ENCODE results near the gene NCK2. TPM values are rescaled to one million over a fixed set of nuclear protein-coding genes. Genes with fewer than 3 reads are reported as not detected.

NCK2 gene
- total and polyA plus RNA-seq, 2 of the 4 experiments (the other 2 are of a cell fraction) = 15.8 to 22.2 TPM

DNA sequence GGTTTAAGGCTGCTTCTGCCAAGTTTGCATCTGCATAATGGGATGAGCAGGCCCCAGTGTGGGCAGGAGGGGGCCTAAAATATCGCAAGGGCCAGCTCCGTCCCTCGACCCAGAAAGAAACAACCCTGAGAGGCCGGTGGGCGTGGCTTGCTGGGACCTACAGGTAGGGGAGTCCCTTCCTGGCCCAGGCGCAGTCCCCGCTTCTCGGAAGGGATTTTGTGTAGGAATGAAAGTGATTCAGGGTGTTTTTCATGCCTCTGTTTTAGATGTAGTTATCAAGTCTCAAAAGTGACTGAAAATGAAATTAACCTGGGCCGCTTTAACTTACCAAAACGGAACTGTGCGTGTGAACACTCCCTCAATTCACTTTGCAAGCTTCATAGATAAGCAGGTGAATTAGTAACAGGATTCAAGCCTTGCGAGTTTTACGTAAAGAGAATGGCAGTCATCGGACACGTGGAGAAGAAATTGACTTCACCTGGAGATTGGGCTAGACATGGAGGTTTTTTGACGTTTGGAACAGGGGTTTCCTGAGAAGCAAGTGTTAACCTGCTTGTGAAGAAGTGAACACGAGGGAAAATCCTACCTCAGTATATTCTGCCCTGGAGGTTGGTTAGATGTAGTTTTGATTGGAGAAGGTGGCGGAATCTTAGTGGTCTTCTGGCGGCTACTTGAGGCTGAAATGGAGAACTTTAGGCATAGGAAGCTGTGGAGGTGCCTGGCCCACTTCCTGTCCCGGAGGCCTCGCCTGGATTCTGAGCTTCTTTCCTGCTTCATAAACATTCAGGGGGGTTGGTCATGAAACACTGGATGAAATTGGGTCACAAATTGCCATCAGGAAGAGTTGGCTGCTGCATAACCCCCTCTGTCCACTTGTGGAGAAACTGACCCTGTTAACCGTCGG, 1.7 kb downstream of the NCK2 start:
- peaks cover 48 to 60% of the 10 kb centered on the region in 2 experiments for H3K79me1 ChIP-seq (ENCODE audit: low read depth in 1 of 2, low read length in 2 of 2)
- in situ Hi-C loops (cut with MboI; ENCODE audit: low sequenced_read_pairs) (no loop called here), intact Hi-C loops (cut with micrococcal nuclease) (loop anchor here (5.0 to 10.0 kb wide), 5 partner anchors 121 to 402 kb away; no protein-coding TSS in a partner anchor), dilution Hi-C loops (cut with HindIII; ENCODE audit: low sequenced_read_pairs, unreplicated experiment) (no loop called here)
- DNase-seq (no peak), ATAC-seq (ENCODE audit: low read depth) (no peak)
- H2BK15ac ChIP-seq (ENCODE audit: low read depth, low read length) = no peak overlapping the region
- no peak for TF ChIP-seq FOS (IDR thresholded peaks at IDR 0.05; ENCODE audit: low read depth, low read length)
- no peak for TF ChIP-seq NFE2L2 (IDR thresholded peaks at IDR 0.05; ENCODE audit: low read depth, low read length)
- TF ChIP-seq MAFK (IDR thresholded peaks at IDR 0.05; ENCODE audit: low read depth, low read length) = no peak
- TF ChIP-seq USF2 (IDR thresholded peaks at IDR 0.05; ENCODE audit: low read depth, low read length) = no peak
- no peak for TF ChIP-seq SMC3 (IDR thresholded peaks at IDR 0.05; ENCODE audit: low read depth, low read length)
- TF ChIP-seq CHD1 (IDR thresholded peaks at IDR 0.05; ENCODE audit: low read depth, low read length) = no peak
- no peak for TF ChIP-seq MXI1 (IDR thresholded peaks at IDR 0.05; ENCODE audit: borderline replicate concordance, low read depth, low read length)
- no peak for TF ChIP-seq MAZ (IDR thresholded peaks at IDR 0.05; ENCODE audit: borderline replicate concordance, low read depth, low read length)
- TF ChIP-seq, protein P1, sequence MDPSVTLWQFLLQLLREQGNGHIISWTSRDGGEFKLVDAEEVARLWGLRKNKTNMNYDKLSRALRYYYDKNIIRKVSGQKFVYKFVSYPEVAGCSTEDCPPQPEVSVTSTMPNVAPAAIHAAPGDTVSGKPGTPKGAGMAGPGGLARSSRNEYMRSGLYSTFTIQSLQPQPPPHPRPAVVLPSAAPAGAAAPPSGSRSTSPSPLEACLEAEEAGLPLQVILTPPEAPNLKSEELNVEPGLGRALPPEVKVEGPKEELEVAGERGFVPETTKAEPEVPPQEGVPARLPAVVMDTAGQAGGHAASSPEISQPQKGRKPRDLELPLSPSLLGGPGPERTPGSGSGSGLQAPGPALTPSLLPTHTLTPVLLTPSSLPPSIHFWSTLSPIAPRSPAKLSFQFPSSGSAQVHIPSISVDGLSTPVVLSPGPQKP (IDR thresholded peaks at IDR 0.05; ENCODE audit: borderline replicate concordance, low read depth, low read length) = no peak
- TF ChIP-seq POLR2A (IDR thresholded peaks at IDR 0.05; ENCODE audit: low read depth, low read length) = no peak
- no peak for TF ChIP-seq CEBPB (IDR thresholded peaks at IDR 0.05; ENCODE audit: low read depth, low read length)
- no peak for TF ChIP-seq RCOR1 (IDR thresholded peaks at IDR 0.05; ENCODE audit: insufficient replicate concordance, low read length)
- no peak overlapping the region for H3K56ac ChIP-seq (ENCODE audit: extremely low read depth, insufficient read depth, low read length)
- H2BK120ac ChIP-seq (ENCODE audit: low read depth, low read length) = no peak overlapping the region
- H2AFZ ChIP-seq (replicated peaks; ENCODE audit: low read length, poor library complexity) = peak overlapping the region; percentile 58
- peak overlapping the region; percentile 22; the same call in 1 of the 2 replicates for H3K23ac ChIP-seq (ENCODE audit: low read depth, low read length)
- H4K20me1 ChIP-seq (ENCODE audit: insufficient read depth, low read length) = peaks cover 61% of the 10 kb centered on the region
- CTCF ChIA-PET = interaction anchor here (0.6 to 0.8 kb wide), 2 partner anchors 8 to 346 kb away, joined by 3 to 7 read pairs; no protein-coding TSS in a partner anchor
- peaks cover 6% of the 10 kb centered on the region for H3K4me1 ChIP-seq (ENCODE audit: control insufficient read depth, insufficient read depth, low read length)
- H2BK20ac ChIP-seq (ENCODE audit: low read depth, low read length) = no peak overlapping the region
- H2AK9ac ChIP-seq (replicated peaks; ENCODE audit: low read depth, low read length, poor library complexity) = peak overlapping the region; percentile 79
- H3K9me1 ChIP-seq (ENCODE audit: insufficient read depth, low read length) = peaks cover 19% of the 10 kb centered on the region
- no peak overlapping the region for H2AK5ac ChIP-seq (ENCODE audit: low read depth, low read length)
- H3K4ac ChIP-seq (ENCODE audit: low read depth, low read length) = no peak overlapping the region
- H4K91ac ChIP-seq (ENCODE audit: insufficient read depth, low read depth, low read length) = no peak overlapping the region
- H4K8ac ChIP-seq (ENCODE audit: low read depth in 2 of 2, low read length in 2 of 2) = no peak overlapping the region
- H4K5ac ChIP-seq (ENCODE audit: low read depth, low read length) = no peak overlapping the region
- H3K18ac ChIP-seq (ENCODE audit: low read depth, low read length) = no peak overlapping the region
- H3K14ac ChIP-seq (replicated peaks; ENCODE audit: low read depth, low read length) = peak overlapping the region; percentile 55; the same call in 1 of the 2 replicates
- H3K4me2 ChIP-seq (ENCODE audit: low read depth, low read length) = peak overlapping the region; percentile 72
- BruUV-seq (replicated peaks) = no TSS peak
- 100% methylated on average over 2 of the region's 23 CpGs; no CpG with 5 or more reads in 1 of the 2 experiments for WGBS, 2 experiments (ENCODE audit: extremely low coverage in 2 of 2, insufficient read length in 1 of 2)
- no peaks in the 10 kb centered on the region; the same call in 1 of the 2 replicates for H3K27me3 ChIP-seq (ENCODE audit: control insufficient read depth, insufficient read depth, low read length)
- H3K27ac ChIP-seq (ENCODE audit: insufficient read depth, low read length) = no peak overlapping the region
- peak overlapping the region; percentile 85 for H3K9ac ChIP-seq (ENCODE audit: low read depth, low read length)
- POLR2A ChIA-PET (ENCODE audit: unreplicated experiment) = no interaction called here
- peak overlapping the region; percentile 87 for H3K4me3 ChIP-seq (ENCODE audit: insufficient read depth, low read depth, low read length)
- no peaks in the 10 kb centered on the region for H3K36me3 ChIP-seq (ENCODE audit: control insufficient read depth, insufficient read depth, low read length)
- no peaks in the 10 kb centered on the region for H3K9me3 ChIP-seq (ENCODE audit: control insufficient read depth, insufficient read depth, low read length)
- H2BK5ac ChIP-seq (ENCODE audit: low read depth, low read length, poor library complexity, severe bottlenecking) = no peak overlapping the region

Data from IMR-90 (cell line).